ENCODE data around the gene PTPRJ. TPM values are rescaled to one million over a fixed set of nuclear protein-coding genes. Genes with fewer than 3 reads are reported as not detected.
A peak's percentile ranks its signal among the peaks of the same experiment; 100 is the strongest.

The PTPRJ gene
- polyA plus RNA-seq, 3 donors = 10.0 to 36.4 (median 14.6) TPM

GRCh38 chr11:47976931-47977330, 3.4 kb upstream of the PTPRJ start:
- H3K4me2 ChIP-seq (replicated peaks; ENCODE audit: extremely low read depth, low read length, poor library complexity, severe bottlenecking) = no peak overlapping the region
- H3K79me2 ChIP-seq (ENCODE audit: insufficient read depth, low read length) = peaks cover 14% of the 10 kb centered on the region
- Mint-ChIP-seq H3K9me3 (no peaks in the 10 kb centered on the region), H3K4me3 (no peak overlapping the region), H3K36me3 (peaks cover 0 to 3% of the 10 kb centered on the region in 2 donors), H3K4me1 (peaks cover 41% of the 10 kb centered on the region), H3K27me3 (ENCODE audit: low read depth in 3 of 3) (peaks cover 0 to 13% (median 7%) of the 10 kb centered on the region in 3 donors), H3K27ac (no peak overlapping the region)
- H4K20me1 ChIP-seq (ENCODE audit: insufficient read depth, low read length) = peaks cover 19% of the 10 kb centered on the region
- H3K4me1 ChIP-seq (ENCODE audit: control insufficient read depth in 1 of 2, insufficient read depth in 2 of 2, low read length in 2 of 2) = peaks cover 35 to 49% of the 10 kb centered on the region in 2 donors
- TF ChIP-seq CTCF (IDR thresholded peaks at IDR 0.05) = no peak
- DNase-seq = peak in 1 of 3 donors; percentile 57
- no peak overlapping the region for H3K27ac ChIP-seq (ENCODE audit: low read depth in 1 of 2, low read length in 2 of 2)
- H3K36me3 ChIP-seq (replicated peaks in 1 of 2; ENCODE audit: control insufficient read depth in 1 of 2, insufficient read depth in 2 of 2, low read length in 2 of 2) = no peaks in the 10 kb centered on the region
- no peak overlapping the region for H3K9ac ChIP-seq (ENCODE audit: insufficient read depth, low read length, poor library complexity, severe bottlenecking)
- peaks cover 0 to 7% of the 10 kb centered on the region in 2 donors for H3K27me3 ChIP-seq (ENCODE audit: control insufficient read depth in 2 of 2, insufficient read depth in 2 of 2, low read length in 2 of 2)
- no peaks in the 10 kb centered on the region for H3K9me3 ChIP-seq (replicated peaks in 1 of 2; ENCODE audit: control insufficient read depth in 1 of 2, insufficient read depth in 1 of 2, low read length in 2 of 2)
- 57% methylated on average over 1 of the region's 2 CpGs for WGBS (ENCODE audit: insufficient coverage)
- H2AFZ ChIP-seq (ENCODE audit: insufficient read depth, low read depth, low read length, poor library complexity, severe bottlenecking) = no peak overlapping the region
- H3K4me3 ChIP-seq (replicated peaks in 1 of 3; ENCODE audit: low read depth in 2 of 3, low read length in 3 of 3) = no peak overlapping the region
- intact Hi-C loops (cut with micrococcal nuclease) = no loop called here

DNA sequence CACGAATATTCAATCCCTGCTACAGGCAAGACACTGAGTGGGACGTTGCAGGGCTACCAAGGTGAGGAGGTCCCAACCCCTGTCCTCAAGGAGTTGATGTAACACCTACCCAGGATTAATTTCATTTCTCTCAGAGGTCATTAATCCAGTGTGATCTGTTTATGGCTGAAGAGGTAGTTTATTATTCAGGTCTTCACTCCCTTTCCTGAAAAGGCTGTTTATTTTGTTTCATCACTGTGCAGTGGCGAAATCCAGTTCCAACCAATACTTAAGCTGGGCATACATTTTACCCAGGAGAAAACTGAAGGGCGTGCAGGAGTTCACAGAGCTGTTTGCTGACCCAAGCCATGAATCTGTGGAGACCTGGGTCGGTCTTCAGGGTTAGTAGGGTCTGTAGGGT, 2.7 kb upstream of the PTPRJ start:
- Mint-ChIP-seq H3K9me3 (no peaks in the 10 kb centered on the region), H3K4me3 (no peak overlapping the region), H3K36me3 (peaks cover 0 to 3% of the 10 kb centered on the region in 2 donors), H3K4me1 (peaks cover 44% of the 10 kb centered on the region), H3K27me3 (ENCODE audit: low read depth in 3 of 3) (peaks cover 0 to 11% (median 7%) of the 10 kb centered on the region in 3 donors), H3K27ac (no peak overlapping the region)
- TF ChIP-seq CTCF (IDR thresholded peaks at IDR 0.05) = no peak
- Histone ChIP-seq H3K27me3 (ENCODE audit: control insufficient read depth in 2 of 2, insufficient read depth in 2 of 2, low read length in 2 of 2) (peaks cover 0 to 7% of the 10 kb centered on the region in 2 donors), H3K4me3 (replicated peaks in 1 of 3; ENCODE audit: low read depth in 2 of 3, low read length in 3 of 3) (no peak overlapping the region), H3K4me1 (ENCODE audit: control insufficient read depth in 1 of 2, insufficient read depth in 2 of 2, low read length in 2 of 2) (peaks cover 41 to 54% of the 10 kb centered on the region in 2 donors), H2AFZ (ENCODE audit: insufficient read depth, low read depth, low read length, poor library complexity, severe bottlenecking) (no peak overlapping the region), H3K9me3 (replicated peaks in 1 of 2; ENCODE audit: control insufficient read depth in 1 of 2, insufficient read depth in 1 of 2, low read length in 2 of 2) (no peaks in the 10 kb centered on the region), H3K4me2 (replicated peaks; ENCODE audit: extremely low read depth, low read length, poor library complexity, severe bottlenecking) (no peak overlapping the region), H4K20me1 (ENCODE audit: insufficient read depth, low read length) (peaks cover 23% of the 10 kb centered on the region), H3K36me3 (replicated peaks in 1 of 2; ENCODE audit: control insufficient read depth in 1 of 2, insufficient read depth in 2 of 2, low read length in 2 of 2) (no peaks in the 10 kb centered on the region), H3K27ac (ENCODE audit: low read depth in 1 of 2, low read length in 2 of 2) (no peak overlapping the region), H3K79me2 (ENCODE audit: insufficient read depth, low read length) (peaks cover 19% of the 10 kb centered on the region), H3K9ac (ENCODE audit: insufficient read depth, low read length, poor library complexity, severe bottlenecking) (no peak overlapping the region)
- no CpG with 5 or more reads among the region's 5 CpGs for WGBS (ENCODE audit: insufficient coverage)
- intact Hi-C loops (cut with micrococcal nuclease) = no loop called here
- no peak for DNase-seq
